OCI-M2 (cell line): Measurements from ENCODE around the gene STRADB.
"Not testable (repeated sequence)": the region's sequence is repeated elsewhere in the genome, so short reads cannot be mapped to it uniquely, and the experiment has no call there.

Experiments used
- DNase-seq: peaks from one replicate; lab custom pipeline; 2025; ENCODE audit not compliant: unreplicated experiment; lab: John Stamatoyannopoulos, UW

The STRADB gene

DNA sequence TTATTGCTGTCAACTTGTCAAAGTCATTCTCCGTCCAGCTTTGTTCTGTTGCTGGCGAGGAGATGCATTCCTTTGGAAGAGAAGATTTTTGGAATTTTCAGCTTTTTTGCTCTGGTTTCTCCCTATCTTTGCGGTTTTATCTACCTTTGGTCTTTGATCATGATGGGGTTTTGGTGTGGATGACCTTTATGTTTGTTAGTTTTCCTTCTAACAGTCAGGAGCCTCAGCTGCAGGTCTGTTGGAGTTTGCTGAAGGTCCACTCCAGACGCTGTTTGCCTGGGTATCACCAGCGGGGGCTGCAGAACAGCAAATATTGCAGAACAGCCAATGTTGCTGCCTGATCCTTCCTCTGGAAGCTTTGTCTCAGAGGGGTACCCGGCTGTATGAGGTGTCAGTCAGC lies 21.7 kb upstream of the STRADB start:
- not testable (repeated sequence) for DNase-seq

DNA sequence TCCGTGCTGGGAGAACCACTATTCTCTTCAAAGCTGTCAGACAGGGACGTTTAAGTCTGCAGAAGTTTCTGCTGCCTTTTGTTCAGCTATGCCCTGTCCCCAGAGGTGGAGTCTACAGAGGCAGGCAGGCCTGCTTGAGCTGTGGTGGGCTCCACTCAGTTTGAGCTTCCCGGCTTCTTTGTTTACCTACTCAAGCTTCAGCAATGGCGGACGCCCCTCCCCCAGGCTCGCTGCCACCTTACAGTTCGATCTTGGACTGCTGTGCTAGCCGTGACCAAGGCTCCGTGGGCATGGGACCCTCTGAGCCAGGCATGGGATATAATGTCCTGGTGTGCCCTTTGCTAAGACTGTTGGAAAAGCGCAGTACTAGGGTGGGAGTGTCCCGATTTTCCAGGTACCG lies 21.2 kb upstream of the STRADB start:
- DNase-seq: not testable (repeated sequence)

DNA sequence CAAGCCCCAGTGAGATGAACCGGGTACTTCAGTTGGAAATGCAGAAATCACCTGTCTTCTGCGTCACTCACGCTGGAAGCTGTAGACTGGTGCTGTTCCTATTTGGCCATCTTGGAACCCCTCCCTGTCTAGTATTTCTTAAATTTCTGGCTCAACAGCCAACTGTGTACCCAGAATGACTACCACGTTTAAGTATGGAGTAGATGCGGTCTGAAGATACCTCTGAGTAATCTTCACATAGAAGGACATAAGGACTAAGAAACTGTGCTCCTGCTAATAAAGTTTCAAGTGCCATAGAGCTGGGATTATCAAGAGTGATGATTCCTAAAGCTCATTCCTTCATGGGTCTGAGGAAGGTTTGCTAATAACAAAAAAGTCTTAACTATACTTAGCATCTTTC lies 20.7 kb upstream of the STRADB start:
- no peak for DNase-seq

DNA sequence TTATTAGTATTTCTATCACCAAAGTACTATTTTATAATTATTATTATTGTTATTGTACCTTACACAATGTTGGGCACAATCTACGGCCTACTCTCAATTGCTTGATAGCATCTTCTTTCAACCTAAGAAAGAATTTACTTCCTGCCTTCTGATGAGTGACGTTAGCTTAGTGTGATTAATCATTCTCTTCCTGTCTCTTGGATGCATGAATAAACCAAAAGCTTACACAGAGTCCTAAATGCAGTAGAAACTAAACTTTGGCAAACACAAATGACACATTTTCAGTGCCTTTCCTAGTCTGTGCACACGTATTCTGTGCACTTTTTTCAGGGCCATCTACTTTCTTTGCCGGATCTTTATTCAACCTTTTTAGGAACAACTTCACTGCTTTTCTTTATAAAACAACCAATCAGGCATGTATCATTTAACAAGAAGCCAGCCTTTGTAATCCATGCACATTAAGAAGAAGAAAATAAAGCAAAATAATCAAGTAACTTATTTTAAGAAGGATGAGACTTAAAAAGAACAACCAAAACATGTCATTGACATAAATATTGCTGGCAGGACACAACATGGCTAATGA lies 19.4 kb upstream of the STRADB start:
- DNase-seq: no peak

DNA sequence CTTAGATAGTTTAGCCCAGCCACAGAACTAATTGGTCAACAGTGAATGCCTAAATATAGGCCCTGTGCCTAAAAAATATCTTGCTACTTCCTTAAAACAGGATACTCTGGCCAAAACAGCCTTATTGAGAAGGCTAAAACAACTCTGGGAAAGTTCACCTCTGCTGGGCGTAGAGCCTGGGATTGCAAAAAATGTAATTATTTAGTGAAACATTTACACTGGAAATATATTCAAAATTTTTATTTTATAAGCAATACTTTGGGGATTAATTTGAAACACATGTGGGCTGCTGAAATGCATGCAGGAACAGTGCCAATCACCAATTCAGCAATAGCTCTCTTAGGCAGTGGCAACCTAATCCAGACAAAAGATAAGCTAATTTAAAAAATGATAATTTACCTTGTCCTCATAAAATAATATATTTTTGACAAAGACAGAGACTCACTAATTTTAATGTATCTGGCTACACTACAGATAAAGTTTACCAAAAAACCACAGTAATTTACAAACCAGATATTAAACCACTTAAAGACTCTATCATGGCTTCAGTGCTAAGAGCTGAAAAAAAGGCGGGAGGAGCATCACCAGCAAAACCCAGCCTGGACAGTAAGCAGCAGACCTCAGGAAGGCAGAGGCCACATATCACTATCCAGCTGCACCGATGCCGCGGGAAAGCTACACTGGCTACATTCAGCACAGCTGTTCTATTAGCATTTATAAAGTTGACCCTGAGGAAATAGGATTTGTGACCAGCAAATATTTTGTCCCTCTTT lies 18.7 kb upstream of the STRADB start:
- no peak for DNase-seq

DNA sequence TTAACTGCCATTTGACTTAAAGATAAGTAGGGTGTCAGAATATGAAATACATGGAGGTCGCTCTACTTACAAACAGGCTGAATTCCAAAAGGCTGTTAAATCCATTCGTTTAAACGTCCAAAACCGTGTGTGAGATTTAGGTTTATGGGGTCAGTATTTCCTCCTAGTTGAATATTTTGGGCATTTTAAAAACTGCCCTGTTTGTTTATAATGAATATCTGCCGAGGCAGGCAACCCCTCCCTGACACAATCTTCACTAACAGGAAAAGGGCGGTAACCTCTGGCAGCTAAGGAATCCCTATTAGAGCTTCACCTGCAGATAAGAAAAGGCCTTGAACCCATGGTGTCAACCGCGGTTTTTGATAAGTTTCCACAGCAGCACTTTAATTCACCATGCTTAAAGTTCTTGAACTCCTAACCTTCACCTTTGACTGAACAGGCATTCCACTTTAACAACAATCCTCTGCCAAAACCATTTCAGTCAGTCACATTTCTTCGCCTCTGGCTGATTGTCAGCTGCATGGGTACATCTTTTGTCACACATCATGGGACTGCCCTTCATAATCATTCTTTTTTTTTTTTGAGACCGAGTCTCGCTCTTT lies 18.0 kb upstream of the STRADB start:
- DNase-seq: peak; percentile 65

DNA sequence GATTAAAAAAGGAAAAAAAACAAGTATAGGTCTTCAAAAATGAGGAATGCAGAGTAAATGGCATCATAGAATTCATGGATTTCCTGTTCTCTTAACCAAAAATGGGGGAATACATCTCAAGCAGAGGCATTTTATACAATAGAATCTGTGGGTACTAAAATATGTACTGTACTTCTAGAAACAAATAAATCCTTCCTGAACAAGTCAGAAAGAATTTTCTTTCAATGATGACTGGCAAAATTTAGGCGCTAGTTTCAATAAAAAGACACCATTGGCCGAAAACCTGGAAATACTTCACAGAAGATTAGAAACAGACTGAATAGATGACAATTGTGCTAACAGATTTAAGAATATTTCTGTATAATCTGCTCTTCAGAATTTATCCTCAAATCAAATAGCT lies 15.4 kb upstream of the STRADB start:
- DNase-seq: no peak

DNA sequence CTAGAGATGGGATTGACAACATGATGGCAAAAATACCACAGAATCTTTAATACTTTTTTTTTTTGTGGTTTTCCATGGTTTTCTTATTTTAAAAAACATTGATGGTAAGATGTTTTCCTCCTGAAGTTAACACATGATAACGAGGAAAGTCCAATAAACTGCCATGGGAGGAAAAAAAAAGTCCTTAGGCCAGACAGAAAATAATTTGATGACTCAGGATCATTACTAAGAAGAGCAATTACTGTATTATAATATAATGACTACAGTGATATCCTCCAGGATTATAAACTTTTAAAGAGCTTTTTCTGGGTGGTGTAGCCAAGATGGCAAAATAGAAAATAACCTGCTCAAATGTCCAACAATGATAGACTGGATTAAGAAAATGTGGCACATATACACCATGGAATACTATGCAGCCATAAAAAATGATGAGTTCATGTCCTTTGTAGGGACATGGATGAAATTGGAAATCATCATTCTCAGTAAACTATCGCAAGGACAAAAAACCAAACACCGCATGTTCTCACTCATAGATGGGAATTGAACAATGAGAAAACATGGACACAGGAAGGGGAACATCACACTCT lies 12.1 kb upstream of the STRADB start:
- DNase-seq: not testable (repeated sequence)

DNA sequence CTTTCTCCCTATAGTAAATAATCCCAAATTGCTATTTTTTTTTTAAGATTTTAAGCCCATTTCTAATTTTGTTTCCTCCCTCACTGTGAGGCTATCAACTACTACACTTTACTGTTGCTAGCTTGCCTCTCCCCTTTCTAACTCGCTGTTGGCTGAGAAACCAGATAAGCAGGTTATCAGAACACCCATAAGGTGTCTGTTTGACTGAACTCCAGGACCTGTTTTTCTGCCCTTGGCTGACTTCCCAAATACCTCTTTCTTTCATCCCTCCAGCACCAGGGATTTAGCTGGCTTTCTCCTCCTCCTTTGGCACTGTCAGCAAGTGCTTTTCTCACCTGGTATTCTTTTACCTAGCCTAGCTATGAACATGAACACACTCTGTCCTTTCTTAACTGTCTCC lies 11.4 kb upstream of the STRADB start:
- no peak for DNase-seq

DNA sequence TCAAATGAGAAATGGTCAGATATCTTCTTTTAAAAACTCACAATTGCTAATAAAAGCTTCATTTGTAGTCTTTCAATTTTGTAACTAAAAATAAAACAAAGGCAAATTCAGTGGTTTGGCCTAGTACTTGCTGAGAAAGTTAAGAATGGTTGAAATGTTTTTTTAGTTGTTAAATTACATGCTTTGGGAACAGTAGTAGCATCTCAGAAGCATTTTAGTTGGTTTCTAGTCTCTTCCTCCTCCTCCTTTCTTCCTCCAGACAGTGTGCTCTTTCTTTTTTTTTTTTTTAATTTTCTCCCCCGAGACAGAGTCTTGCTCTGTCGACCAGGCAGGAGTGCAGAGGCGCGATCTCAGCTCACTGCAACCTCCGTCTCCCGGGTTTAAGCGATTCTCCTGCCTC lies 10.1 kb upstream of the STRADB start:
- DNase-seq: no peak

DNA sequence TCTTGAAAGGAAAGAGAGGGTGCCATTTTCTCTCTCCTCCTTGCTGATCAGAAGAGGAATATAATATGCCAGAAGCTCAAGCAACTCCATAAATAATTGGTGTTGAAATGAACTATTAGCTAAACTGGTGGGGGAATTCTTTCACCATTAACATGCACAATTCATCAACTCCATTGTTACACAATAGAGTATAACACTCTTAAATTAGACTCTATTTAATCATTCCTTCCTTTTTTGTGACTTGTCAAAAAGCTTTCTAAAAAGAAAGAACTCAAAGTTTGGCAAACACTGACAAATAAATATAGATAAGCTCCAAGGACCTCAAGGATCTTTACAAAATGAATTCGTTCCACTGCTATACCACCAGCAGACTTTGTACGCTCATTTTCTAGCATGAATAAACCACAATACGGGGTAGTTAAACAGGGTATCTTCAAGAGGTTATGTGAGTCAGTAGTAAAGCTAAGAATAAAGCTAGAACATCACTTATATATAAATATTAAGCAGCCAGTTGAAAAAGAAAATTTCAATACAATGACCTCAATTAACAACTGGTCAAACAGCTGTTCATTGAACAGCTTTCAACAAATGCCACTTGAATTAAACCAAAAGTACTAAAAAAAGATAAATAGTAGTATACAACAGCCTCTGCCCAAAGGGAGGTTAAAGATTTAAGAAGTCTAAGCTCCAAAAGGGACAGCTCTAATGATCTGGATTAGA lies 6.6 kb upstream of the STRADB start:
- no peak for DNase-seq

DNA sequence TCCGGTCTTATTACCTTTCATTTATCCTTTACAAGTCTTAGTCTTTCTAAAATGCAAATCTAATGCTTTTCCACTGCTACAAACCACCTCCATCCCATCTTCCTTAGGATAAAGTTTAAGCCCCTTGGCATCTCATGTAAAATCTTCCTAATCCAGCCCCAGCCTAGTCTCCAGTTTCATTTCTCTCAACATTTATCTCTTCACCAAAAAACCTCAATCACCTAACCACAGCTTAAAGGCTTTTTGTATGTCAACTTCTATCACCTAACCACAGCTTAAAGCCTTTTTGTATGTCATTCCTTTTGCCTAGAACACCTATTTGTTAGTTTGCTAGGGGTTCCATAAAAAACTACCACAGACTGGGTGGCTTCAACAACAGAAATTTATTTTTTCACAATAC lies 4.5 kb upstream of the STRADB start:
- no peak for DNase-seq

DNA sequence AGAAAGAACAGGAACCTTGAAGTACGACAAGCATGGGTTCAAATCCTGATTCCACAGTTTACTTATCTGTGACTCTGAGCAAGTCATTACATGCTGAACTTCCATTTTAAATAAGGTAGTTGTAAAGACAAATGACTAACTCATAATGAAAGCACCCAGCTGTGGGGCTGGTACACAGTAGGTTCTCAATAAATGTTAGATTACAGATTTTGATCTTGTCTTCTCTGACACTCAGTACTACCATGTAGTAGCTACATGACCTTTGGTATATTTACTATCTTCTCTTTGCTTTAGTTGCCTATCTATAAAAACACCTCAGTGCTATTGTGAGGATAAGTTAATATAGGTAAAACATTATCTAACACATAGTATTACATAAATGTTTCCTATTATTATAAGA lies 3.5 kb upstream of the STRADB start:
- DNase-seq: no peak

DNA sequence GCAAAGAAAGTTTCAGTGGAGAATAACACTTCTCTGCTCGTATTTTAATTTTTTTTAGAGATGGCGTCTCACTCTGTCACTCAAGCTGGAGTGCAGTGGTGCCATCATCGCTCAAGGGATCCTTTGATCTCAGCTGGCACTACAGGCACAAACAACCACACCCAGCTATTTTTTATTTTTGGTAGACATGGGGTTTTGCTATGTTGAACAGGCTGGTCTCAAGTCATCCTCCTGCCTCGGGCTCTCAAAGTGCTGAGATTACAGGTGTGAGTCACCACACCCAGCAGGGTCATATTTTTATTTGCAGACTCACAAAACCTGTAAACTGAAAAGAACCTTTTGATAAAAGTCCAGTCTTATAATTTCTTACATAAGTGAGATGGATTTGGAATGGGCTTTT lies 2.8 kb upstream of the STRADB start:
- no peak for DNase-seq

DNA sequence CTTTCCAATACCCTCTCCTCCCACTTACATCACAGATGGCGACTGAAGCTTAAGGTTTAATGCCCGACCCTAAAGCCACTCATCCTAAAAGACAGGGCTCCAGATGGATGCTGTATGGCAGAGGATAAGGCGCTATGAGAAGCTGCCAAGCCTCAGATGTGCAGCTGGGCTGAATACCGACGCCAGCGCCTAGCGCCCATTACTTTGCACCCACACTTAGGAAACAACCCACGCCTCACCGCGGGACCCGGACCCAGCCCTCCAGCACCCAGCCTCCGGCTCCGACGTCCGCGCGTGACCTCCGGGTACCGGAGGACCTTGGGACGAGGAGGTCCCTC lies 617 bp upstream of the STRADB start:
- no peak for DNase-seq

DNA sequence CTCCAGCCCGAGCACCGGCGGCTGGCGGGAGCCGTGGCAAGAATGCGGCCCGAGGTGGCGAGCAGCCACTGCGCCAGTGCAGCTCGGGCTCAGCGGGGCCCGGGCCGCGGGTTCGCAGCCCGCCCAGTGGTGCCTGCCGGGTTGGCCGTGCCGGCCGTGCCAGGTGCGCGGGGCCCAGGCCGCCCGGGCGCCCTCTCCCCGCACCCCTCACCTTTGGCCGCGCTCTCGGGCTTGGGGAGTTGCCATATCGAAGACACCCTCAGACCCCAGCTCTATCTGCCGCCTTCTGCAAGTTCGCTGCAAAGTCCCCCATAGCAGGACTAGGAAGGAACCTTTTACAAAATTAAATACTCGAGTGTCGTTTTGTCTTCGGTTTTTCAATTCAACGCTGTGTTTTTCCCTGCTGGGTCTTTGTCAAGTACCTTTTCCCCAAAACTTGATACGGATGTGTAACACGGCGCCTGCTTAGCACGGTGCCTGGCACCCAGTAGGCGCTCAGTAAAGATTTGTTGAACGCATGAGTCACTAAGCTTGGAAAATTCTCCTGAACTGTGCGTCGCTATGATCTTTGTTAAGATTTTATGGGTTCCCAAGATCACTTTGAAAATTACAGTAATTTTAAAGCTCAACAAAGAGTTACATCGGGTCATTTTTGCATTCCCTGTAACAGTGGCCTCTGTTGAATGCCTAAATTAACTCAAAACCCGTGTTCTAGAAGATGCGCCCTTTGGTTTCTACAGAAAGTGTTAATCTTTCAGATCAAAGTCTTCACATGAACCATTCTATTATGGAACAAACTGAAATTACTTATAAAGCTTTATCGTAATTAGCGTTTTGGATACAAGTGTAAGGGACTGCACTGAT lies 750 bp downstream of the STRADB start:
- no peak for DNase-seq

DNA sequence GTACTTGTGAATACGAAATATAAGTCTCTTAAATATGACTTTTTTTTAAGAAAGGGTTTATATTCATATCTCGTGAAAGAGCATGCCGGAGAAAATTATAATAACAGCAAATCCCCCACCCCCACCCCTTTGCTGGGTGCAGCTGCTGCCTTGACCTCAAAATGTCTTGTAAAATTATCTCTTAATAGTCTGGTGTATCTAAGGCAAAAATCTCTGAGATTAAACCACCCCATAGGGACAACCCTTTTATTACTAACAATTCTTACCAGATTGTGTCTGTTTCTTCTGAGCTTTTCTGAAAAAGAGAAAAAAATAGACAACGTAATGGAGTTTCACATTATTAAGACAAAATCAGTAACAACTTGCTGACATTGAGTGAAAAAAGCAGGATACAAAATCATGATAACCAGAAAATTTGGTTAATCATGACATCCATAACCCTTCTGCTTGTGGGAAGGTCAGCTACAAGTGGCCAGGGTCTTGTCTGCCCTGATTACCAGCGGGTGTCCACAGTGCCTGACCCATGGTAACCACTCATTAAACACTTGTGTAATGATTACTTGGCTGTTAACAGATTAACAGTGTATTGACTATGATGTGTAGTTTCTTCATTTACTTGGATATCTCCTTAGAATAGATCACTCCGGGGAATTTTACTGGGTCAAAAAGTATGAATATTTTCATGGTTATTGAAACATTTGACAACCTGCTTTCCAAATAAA lies 1.5 kb downstream of the STRADB start:
- DNase-seq: no peak

DNA sequence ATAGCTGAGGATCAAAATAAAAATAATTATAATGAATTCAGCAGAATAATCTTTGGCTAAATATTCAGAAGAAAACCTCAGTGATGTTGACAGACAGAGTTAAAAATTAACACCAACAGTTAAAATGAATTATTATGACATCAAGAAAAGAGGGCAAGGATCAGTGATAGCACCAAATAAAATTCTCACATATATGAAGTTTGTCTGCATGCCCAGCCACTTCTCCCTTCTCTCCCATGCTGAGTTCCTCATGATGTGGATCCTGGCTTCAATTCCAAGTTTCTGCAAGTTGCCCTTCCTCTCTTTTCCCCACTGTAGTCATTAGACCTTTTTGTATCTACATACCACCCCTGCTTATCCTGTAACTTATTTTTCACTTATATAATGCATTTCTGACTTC lies 6.8 kb downstream of the STRADB start:
- DNase-seq: no peak

DNA sequence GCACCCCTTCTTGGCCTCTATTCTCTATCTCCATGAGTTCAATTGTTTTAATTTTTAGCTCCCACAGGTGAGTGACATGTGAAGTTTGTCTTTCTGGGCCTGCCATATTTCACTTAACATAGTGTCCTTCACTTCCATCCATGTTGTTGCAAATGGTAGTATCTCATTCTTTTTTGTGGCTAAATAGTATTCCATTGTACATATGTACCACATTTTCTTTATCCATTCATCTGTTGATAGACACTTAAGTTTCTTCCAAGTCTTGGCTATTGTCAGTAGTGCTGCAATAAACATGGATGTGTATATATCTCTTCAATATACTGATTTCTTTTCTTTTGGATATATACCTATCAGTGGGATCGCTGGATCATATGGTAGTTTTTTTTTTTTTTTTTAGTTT lies 9.0 kb downstream of the STRADB start:
- no peak for DNase-seq

DNA sequence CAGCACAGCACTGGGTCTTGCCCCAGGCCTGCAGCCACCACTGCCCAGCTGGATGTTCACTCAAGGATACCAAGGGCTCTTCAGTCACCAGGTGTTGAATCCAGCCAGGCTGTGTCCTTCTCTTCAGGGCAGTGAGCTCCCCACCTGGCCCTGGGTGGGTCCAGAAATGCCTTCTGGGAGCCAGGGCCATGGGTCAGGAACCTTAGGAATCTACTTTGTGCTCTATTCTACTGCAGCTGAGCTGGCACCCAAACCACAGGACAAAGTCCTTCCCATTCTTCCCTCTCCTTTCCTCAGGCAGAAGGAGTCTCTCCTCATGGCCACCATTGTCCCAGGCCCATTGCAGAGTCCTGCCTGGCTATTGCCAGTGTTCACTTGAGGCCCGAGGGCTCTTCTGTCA lies 13.0 kb downstream of the STRADB start:
- no peak for DNase-seq
